Prostate gland (tissue), 2 donors: ENCODE results near the gene DNASE2. TPM values are rescaled to one million over a fixed set of nuclear protein-coding genes. Genes with fewer than 3 reads are reported as not detected.
A peak's percentile ranks its signal among the peaks of the same experiment; 100 is the strongest.

Experiments used
- DNase-seq: peaks from one replicate; pipeline ENCODE4 v3.0.0-alpha.2; 2019; ENCODE audit warnings: low spot score
- H3K27ac ChIP-seq, 2 donors: fragments of 200-600 bp; sonication (generic); 2 replicates each; pipeline ENCODE4 v1.5.1; 2017 to 2019
- H3K27me3 ChIP-seq: fragments of 200-600 bp; sonication (generic); replicated peaks from 2 replicates; pipeline ENCODE4 v1.5.1; 2019; ENCODE audit not compliant: insufficient read depth
- H3K36me3 ChIP-seq, 2 donors: fragments of 200-600 bp; sonication (generic); 1 replicate in 1 of 2; 2 replicates in 1 of 2; pipeline versions ENCODE4 v1.5.1 to v1.8.1; 2017 to 2019
- H3K4me1 ChIP-seq: fragments of 200-600 bp; sonication (generic); replicated peaks from 2 replicates; pipeline ENCODE4 v1.5.1; 2019
- H3K4me3 ChIP-seq, 2 donors: fragments of 200-600 bp; sonication (generic); 2 replicates each; pipeline ENCODE4 v1.5.1; 2017 to 2019
- H3K9me3 ChIP-seq: fragments of 200-600 bp; sonication (generic); 2 replicates; pipeline ENCODE4 v1.5.1; 2017
- CTCF ChIP-seq, 4 experiments: fragments of 200-600 bp in 2 of 4; fragments of 450-650 bp in 2 of 4; sonication (generic) in 2 of 4; IDR thresholded peaks; 1 replicate in 3 of 4; 2 replicates in 1 of 4; pipeline ENCODE4 v1.5.1; 2016 to 2019; ENCODE audit warnings: antibody characterized with exemption in 4 of 4, mild to moderate bottlenecking in 2 of 4, moderate library complexity in 2 of 4
- POLR2A ChIP-seq: fragments of 450-650 bp; IDR thresholded peaks from one replicate; pipeline ENCODE4 v1.6.1; 2016; ENCODE audit warnings: antibody characterized with exemption, mild to moderate bottlenecking
- POLR2AphosphoS5 ChIP-seq: sonication (generic); formaldehyde crosslinking; IDR thresholded peaks from one replicate; pipeline ENCODE4 v1.6.1; 2017; ENCODE audit warnings: antibody characterized with exemption
- WGBS: methylation state at CpG from one replicate; pipeline ENCODE4 v1.1.5; 2018; 5-methylcytosine and 5-hydroxymethylcytosine counted together
- intact Hi-C: fragments of 100-400 bp; cut with DNase I; formaldehyde crosslinking; loops from one replicate; pipeline ENCODE4 v1.14.2; 2022
- total RNA-seq, 2 donors: library from RNA; depleted of rRNA; stranded (reverse); fragments of >200 nt; gene quantifications; one replicate each; pipeline ENCODE4 v1.1.0, GENCODE V29; 2016

DNASE2 gene
- total RNA-seq, 2 donors from 2014 or later, result 41.4 to 63.9 TPM

GRCh38 chr19:12873891-12874745 lies 7.1 kb downstream of the DNASE2 start:
- H3K27ac ChIP-seq, result no peak overlapping the region
- no peaks in the 10 kb centered on the region for H3K9me3 ChIP-seq
- no peaks in the 10 kb centered on the region for H3K27me3 ChIP-seq
- intact Hi-C loops, result no loop called here
- no peaks in the 10 kb centered on the region for H3K4me1 ChIP-seq
- no peak overlapping the region for H3K4me3 ChIP-seq
- H3K36me3 ChIP-seq, result no peaks in the 10 kb centered on the region
- DNase-seq, result no peak
- WGBS, result 92% methylated on average over 76 of the region's 86 CpGs
- TF ChIP-seq CTCF (IDR thresholded peaks at IDR 0.05) (no peak), POLR2AphosphoS5 (no peak), POLR2A (no peak)

- no peaks in the 10 kb centered on the region for H3K27me3 ChIP-seq
- WGBS, result 81% methylated on average over 70 of the region's 70 CpGs
- H3K9me3 ChIP-seq, result no peaks in the 10 kb centered on the region
- H3K36me3 ChIP-seq, result no peaks in the 10 kb centered on the region
- H3K27ac ChIP-seq, result no peak overlapping the region
- DNase-seq, result peak; percentile 35
- TF ChIP-seq POLR2A, result no peak
- no peak for TF ChIP-seq POLR2AphosphoS5
- no peak for TF ChIP-seq CTCF (IDR thresholded peaks at IDR 0.05)
- peak overlapping the region in 1 of 2 donors; percentile 18 for H3K4me3 ChIP-seq
- intact Hi-C loops, result no loop called here
- no peaks in the 10 kb centered on the region for H3K4me1 ChIP-seq
These were observed 8.0 kb downstream of the DNASE2 start for GRCh38 chr19:12872941-12873890.

- Histone ChIP-seq H3K4me1 (no peaks in the 10 kb centered on the region), H3K4me3 (no peak overlapping the region), H3K36me3 (no peaks in the 10 kb centered on the region), H3K27me3 (no peaks in the 10 kb centered on the region), H3K27ac (no peak overlapping the region), H3K9me3 (no peaks in the 10 kb centered on the region)
- WGBS, result 85% methylated on average over 5 of the region's 5 CpGs
- no peak for DNase-seq
- TF ChIP-seq POLR2AphosphoS5 (no peak), CTCF (IDR thresholded peaks at IDR 0.05) (no peak), POLR2A (no peak)
- intact Hi-C loops, result no loop called here
These were observed 9.0 kb downstream of the DNASE2 start for GRCh38 chr19:12872255-12872654.

GRCh38 chr19:12871681-12872080 lies 9.6 kb downstream of the DNASE2 start:
- Histone ChIP-seq H3K4me1 (no peaks in the 10 kb centered on the region), H3K27me3 (no peaks in the 10 kb centered on the region), H3K9me3 (no peaks in the 10 kb centered on the region), H3K27ac (no peak overlapping the region), H3K36me3 (no peaks in the 10 kb centered on the region), H3K4me3 (no peak overlapping the region)
- intact Hi-C loops, result no loop called here
- 88% methylated on average over 3 of the region's 3 CpGs for WGBS
- DNase-seq, result no peak
- TF ChIP-seq POLR2A (no peak), POLR2AphosphoS5 (no peak), CTCF (IDR thresholded peaks at IDR 0.05) (no peak)
